HG03439 (cell line): ENCODE data around the gene TMEM132E.

Experiments used
- ATAC-seq: cut with Tn5 transposase; IDR thresholded peaks from one replicate; pipeline ENCODE4 v1.9.1; 2021; ENCODE audit warnings: mild to moderate bottlenecking, moderate library complexity; ENCODE audit not compliant: unreplicated experiment

Gene TMEM132E

GRCh38 chr17:34633351-34633750 lies 54.0 kb downstream of the TMEM132E start:
- ATAC-seq, result no peak

GRCh38 chr17:34633760-34634159 lies 54.4 kb downstream of the TMEM132E start:
- ATAC-seq, result no peak

GRCh38 chr17:34634551-34635160 lies 55.3 kb downstream of the TMEM132E start:
- ATAC-seq, result no peak

- ATAC-seq, result no peak
Measured at GRCh38 chr17:34635876-34636275, 56.5 kb downstream of the TMEM132E start.

- no peak for ATAC-seq
Measured at GRCh38 chr17:34637041-34637547, 57.7 kb downstream of the TMEM132E start.

- no peak for ATAC-seq
Measured at GRCh38 chr17:34637548-34638525, 58.5 kb downstream of the TMEM132E start.

- ATAC-seq, result no peak
Measured at GRCh38 chr17:34638526-34639260, 59.3 kb downstream of the TMEM132E start.

GRCh38 chr17:34639706-34640425 lies 60.5 kb downstream of the TMEM132E start:
- ATAC-seq, result no peak

- no peak for ATAC-seq
Measured at GRCh38 chr17:34641368-34641767, 62.0 kb downstream of the TMEM132E start.

GRCh38 chr17:34644941-34645550 lies 65.7 kb downstream of the TMEM132E start:
- ATAC-seq, result no peak

- no peak for ATAC-seq
Measured at GRCh38 chr17:34645594-34645993, 66.2 kb downstream of the TMEM132E start.

GRCh38 chr17:34647511-34647910 lies 68.1 kb downstream of the TMEM132E start:
- ATAC-seq, result no peak

- ATAC-seq, result no peak
Measured at GRCh38 chr17:34650051-34650750, 70.8 kb downstream of the TMEM132E start.

GRCh38 chr17:34651402-34651811 lies 72.0 kb downstream of the TMEM132E start:
- no peak for ATAC-seq

GRCh38 chr17:34652021-34652555 lies 72.7 kb downstream of the TMEM132E start:
- ATAC-seq, result no peak

GRCh38 chr17:34653511-34653910 lies 74.1 kb downstream of the TMEM132E start:
- no peak for ATAC-seq

GRCh38 chr17:34654276-34654880 lies 75.0 kb downstream of the TMEM132E start:
- no peak for ATAC-seq

- ATAC-seq, result no peak
Measured at GRCh38 chr17:34654881-34655276, 75.5 kb downstream of the TMEM132E start.

- ATAC-seq, result no peak
Measured at GRCh38 chr17:34656801-34657200, 77.4 kb downstream of the TMEM132E start.
